GM18909 (cell line): ENCODE results near the gene C5orf58.

Experiments used
- ATAC-seq: cut with Tn5 transposase; IDR thresholded peaks from one replicate; pipeline ENCODE4 v1.9.1; 2021; ENCODE audit warnings: mild to moderate bottlenecking; ENCODE audit not compliant: unreplicated experiment, poor library complexity

C5orf58 gene, protein sequence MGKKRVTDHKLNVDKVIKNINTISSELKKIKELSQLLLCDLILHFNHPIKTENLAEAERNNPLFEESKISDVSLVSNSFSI

DNA sequence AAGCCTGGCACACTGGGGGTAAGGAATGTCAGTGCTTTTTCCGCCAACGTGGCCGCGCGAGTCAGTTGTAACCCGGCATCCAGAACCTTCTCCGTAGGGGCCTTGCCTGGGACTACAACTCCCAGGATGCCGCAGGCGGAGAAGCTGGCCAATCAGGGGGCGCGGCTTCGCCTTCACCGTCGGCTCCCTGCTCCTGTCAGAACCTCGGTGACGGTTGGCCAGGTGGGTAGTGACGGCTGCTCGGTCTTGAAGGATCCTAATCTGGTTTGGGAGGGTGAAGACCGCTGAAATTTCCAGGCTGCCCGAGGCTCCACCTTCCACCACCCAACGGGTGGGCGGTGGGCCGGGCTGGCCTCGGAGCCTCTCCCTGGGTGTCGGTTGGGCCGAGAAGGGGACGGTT, at the start of gene C5orf58:
C5orf58 (plus strand) TSS at position 200 of the 400 bp plus-strand sequence. CDS start 1,992 bp downstream, outside the sequence.
- no peak for ATAC-seq

GRCh38 chr5:170183816-170184687, 48.7 kb upstream of the C5orf58 start:
- peak; percentile 78 for ATAC-seq

DNA sequence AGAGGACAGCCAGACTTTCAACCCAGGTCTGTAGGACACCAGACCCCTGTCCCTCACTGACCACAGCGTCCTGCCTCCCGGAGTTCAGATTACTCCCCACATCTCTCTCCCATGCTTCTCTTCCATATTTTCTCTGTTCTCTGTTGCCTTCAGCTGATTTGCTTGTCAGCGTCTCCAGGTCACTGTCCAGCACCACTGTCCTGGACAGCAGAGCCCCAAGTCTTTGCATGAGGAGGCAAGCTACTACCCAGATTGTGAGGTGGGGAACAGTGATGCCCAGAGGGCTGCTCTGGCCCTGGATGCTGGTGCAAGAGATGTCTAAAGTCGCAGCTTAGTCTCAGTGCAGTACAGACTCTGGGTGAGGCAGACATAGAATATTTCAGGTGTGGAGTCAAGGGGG, 48.0 kb upstream of the C5orf58 start:
- no peak for ATAC-seq

- no peak for ATAC-seq
Measured at GRCh38 chr5:170186156-170186555, 46.6 kb upstream of the C5orf58 start.

GRCh38 chr5:170186856-170187255, 45.9 kb upstream of the C5orf58 start:
- ATAC-seq, result no peak

- ATAC-seq, result no peak
Measured at GRCh38 chr5:170190436-170191134, 42.2 kb upstream of the C5orf58 start.

DNA sequence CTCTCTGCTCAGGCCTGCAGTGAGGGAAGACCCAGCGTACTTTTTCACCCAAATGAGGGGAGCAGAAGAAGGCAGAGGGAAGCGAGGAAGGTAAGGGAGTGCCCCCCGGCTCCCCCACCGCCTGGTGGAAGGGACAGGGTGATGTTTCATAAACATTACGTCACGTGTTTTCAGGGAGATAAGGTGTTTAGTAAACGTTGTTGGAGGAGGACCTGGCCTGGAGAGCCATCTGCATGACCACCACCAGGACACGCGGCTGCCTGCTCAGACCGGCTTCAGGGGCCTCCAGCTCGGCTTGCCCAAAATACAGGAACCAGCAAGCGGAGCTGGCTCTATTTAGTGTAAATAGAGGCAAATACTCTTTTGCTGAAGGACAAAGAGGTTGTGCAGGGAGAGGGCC, 40.0 kb upstream of the C5orf58 start:
- no peak for ATAC-seq

DNA sequence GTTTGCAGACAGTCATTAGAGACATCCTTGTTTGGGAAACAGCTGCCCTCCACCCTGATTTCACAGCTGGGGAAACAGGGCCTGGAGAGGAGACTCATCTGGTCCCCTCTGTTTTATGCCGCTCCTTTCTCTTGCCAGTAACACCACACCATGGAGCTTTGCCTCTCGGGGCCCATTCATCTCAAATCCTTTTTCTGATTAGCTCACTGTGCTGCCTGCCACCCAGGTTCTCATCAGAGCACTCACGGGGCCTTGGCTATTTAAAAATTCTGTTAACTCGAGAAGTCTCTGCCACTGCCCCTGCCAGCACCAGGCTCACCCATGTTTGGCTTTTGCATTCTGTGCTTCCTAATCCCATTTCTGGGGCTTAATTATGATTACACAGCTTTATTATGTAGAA, 36.8 kb upstream of the C5orf58 start:
- no peak for ATAC-seq

DNA sequence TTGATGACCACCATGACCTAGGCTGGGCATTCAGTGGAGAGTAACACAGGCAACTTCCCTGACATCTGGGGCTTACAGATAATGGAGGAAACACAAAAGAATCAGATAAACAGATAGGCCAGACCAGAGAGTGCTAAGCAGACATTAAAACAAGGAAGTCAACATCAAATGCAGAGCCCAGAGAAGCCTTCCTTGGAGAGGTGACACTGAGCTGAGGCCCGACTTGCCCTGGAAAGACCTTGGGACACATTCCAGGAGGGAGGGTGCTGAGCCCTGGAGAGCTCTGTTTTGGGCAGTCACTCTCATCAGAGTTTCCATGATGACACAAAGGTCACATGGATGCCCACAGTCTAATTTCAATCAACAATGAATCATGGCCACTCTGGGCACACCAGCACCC, 31.9 kb upstream of the C5orf58 start:
- no peak for ATAC-seq

GRCh38 chr5:170201311-170201710, 31.5 kb upstream of the C5orf58 start:
- ATAC-seq, result no peak

DNA sequence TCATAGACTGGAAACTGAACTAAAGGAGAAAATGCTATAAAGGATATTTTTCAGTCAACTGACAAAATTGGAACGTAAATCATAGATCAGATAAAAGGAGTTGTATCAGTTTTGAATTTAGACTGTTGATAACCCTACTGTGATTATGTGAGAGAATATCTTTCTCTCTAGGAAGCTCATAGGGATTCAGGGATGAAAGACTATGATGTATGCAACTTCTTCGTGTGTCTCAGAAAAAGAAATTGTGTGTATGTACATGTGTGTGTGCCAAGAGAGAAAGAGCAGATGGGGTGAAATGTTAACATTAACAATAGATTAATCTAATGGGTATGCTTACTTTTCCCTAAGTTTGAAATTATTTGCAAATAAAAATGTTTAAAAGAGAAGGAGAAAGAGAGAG, 30.7 kb upstream of the C5orf58 start:
- no peak for ATAC-seq

DNA sequence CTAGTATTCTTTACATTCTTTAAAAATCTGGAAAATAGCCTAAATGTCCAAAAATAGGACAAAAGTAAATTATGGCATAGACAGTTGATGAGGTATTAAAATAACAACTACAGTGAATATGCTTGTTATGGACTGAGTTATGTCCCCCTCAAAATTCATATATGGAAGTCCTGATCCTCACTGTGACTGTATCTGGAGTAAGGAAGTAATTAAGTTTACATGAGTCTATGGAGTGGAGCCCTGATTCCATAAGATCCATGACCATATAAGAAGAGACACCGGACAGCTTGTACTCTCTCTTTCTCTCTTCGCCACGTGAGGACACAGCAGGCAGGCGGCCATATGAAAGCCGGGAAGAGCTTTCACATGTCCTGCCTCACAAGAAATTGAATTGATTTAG, 28.6 kb upstream of the C5orf58 start:
- no peak for ATAC-seq

DNA sequence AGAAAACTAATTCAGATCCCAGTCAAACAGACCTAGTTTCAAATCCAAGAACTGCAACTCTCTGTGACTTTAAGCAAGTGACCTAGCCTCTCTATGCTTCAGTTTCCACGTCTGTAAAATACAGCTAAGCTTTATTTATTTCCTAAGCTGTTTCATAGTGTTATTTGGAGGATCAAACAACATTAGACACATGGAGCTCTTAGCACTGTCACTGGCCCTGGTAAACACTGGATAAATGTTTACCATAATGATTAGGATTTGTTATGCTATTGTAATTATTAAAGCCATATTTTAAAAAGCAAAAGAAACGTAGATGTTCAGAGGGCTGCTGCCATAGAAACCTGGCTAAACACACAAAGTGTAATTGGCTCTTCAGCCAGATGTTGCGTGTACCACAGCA, 26.6 kb upstream of the C5orf58 start:
- no peak for ATAC-seq

DNA sequence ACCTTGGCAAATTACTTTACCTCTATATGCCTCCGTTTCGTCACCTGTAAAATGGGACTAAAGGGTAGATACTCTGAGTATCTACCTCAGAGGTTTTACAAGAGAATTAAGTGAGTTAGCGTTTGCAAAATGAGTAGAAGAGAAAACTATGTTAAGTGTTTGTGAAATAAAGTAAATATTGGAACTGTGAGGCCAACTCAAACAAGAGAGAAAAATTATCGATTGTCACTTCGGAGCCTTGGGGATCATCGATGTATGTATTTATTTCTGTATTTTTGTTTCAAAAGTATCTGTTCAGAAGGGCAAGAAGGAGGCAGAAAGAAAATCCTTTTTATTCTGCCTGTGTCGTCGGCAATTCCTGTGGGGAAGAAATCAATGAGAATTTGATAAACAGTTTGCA, 25.8 kb upstream of the C5orf58 start:
- no peak for ATAC-seq

DNA sequence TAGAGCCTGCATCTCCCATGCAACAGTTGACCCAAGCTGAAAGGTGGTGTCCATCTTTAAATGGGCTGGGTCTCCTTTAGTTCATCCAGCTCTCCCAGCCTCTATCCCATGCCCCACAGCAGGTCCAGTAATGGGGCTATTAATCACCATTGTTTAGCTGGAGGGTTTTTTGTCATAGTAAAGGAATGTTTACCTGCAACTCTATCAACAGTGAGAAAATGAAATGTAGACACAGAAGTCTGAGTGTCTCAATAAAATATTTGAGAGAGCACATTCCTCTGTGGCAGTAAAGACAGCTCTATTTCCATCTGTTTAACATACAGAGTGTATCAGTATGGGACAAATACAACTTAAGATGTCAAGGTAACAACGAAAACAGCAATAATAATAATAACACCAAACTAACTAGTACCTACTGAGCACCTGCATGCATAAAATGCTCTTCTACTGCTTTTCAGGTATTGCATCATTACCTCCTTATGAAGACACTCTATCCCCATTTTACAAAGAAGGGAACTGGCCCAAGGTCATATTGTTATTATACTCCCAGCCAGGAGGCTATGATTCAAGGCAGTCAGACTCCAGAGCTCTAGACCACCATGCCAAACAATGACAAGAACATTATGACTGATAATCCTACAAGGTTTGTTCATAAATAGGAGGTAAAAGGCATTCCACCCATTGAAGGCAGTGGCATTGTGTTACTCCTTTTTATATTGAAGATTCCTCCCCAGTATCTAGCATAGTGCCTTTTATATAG, 21.0 kb upstream of the C5orf58 start:
- ATAC-seq, result no peak

- no peak for ATAC-seq
Measured at GRCh38 chr5:170216257-170216864, 16.4 kb upstream of the C5orf58 start.

DNA sequence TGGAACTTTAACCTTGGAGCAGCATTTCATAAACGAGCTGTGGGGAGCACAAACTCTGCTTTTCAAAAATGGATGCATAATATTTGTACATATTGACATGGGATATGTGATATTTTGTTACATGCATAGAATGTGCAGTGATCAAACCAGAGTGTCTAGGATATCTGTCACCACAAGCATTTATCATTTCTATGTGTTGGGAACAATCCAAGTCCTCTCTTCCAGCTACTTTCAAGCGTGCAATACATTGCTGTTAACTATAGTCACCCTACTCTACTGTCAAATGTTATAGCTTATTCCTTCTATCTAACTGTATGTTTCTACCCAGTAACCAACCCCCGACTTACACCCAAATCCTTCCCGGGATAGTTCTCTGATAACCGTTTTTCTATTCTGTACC, 15.0 kb upstream of the C5orf58 start:
- no peak for ATAC-seq

DNA sequence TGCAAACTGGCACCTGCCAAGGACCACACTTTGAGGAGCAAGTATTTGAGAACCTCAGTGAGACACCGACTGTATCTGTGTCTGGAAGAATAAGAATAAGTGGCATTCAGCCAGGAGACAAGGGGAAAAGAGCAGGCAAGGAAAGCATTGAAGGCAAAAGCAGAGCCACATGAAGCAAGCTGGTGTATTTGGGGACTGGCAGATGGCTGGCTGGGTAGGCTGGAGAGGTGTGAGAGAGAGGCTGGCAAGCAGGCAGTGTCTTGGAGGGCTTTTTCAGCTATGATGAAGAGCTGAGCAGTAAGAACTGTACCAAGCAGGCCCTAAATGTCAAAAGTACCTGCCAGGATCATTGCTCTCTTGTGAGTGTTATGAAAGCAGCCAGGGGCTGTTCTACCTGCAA, 14.1 kb upstream of the C5orf58 start:
- no peak for ATAC-seq

DNA sequence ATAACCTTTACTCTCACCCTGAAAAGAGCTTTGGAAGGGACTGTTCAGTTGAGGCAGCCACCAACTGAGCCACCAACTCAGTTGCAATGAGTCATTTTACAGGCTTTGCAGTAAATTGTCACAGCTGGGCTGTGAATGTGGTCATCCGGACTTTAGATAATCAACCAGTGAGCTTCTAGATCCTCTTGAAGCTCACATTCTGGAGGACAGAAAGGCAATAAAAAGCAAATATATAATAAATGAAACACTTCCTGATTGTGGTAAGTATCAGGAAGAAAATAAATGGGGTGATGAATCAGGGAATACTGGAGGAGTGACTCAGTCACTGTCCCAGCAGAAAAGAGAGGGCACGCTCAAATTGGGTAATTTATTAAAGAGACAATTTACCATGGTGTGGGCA, 13.2 kb upstream of the C5orf58 start:
- no peak for ATAC-seq

- no peak for ATAC-seq
Measured at GRCh38 chr5:170220191-170220590, 12.6 kb upstream of the C5orf58 start.
